IgD-negative memory B cell (primary cell): ENCODE results near the gene CRYM. TPM values are rescaled to one million over a fixed set of nuclear protein-coding genes. Genes with fewer than 3 reads are reported as not detected.
"Not testable (repeated sequence)": the region's sequence is repeated elsewhere in the genome, so short reads cannot be mapped to it uniquely, and the experiment has no call there.

Experiments used
- H3K27ac Mint-ChIP-seq, 3 donors: one replicate each; pipeline ENCODE4 v1.8.0; 2020 to 2022; ENCODE audit warnings: mild to moderate bottlenecking in 3 of 3, mixed read lengths in 3 of 3, moderate library complexity in 1 of 3
- H3K27me3 Mint-ChIP-seq: one replicate; pipeline ENCODE4 v1.8.0; 2021; ENCODE audit warnings: mixed read lengths
- H3K36me3 Mint-ChIP-seq: one replicate; pipeline ENCODE4 v1.8.0; 2020; ENCODE audit warnings: mild to moderate bottlenecking, mixed read lengths
- H3K4me1 Mint-ChIP-seq, 3 donors: one replicate each; pipeline ENCODE4 v1.8.0; 2020 to 2022; ENCODE audit warnings: mixed read lengths in 3 of 3, mild to moderate bottlenecking in 1 of 3
- H3K4me3 Mint-ChIP-seq, 4 donors: one replicate each; pipeline ENCODE4 v1.8.0; 2020 to 2022; ENCODE audit warnings: mild to moderate bottlenecking in 4 of 4, mixed read lengths in 4 of 4, moderate library complexity in 3 of 4
- H3K9me3 Mint-ChIP-seq, 3 donors: one replicate each; pipeline ENCODE4 v1.8.0; 2020 to 2021; ENCODE audit warnings: mixed read lengths in 3 of 3, mild to moderate bottlenecking in 1 of 3
- polyA plus RNA-seq: library from polyadenylated mRNA; unstranded; fragments of 300-500 nt; fragmentation: Illumina TruSeq; gene quantifications from one replicate; pipeline ENCODE4 v1.2.3, GENCODE V29; 2021

CRYM gene
- polyA plus RNA-seq, 1 donor from 2014 or later = not detected

DNA sequence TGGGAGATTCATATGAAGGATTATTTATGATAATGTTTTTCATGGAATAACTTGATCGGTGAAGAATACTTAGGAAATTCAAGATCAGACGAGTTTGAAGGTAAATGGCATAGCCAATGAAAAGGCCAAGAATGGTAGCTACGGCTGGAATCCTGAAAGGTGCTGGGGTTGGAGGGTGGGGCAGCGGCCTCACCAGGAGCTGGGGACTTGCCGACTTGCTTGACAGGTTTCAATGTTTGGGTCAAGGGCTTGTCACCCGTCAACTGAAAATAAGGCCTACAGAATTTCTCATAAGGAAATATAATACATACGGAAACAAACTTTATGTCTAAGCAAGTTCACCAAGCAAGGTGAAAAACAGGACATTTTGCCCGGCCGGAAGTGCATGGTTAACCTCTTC, 9.9 kb downstream of the CRYM start:
- H3K4me3 Mint-ChIP-seq = no peak overlapping the region
- peaks cover 23 to 33% (median 27%) of the 10 kb centered on the region in 3 donors for H3K4me1 Mint-ChIP-seq
- H3K36me3 Mint-ChIP-seq = no peaks in the 10 kb centered on the region
- no peak overlapping the region for H3K27ac Mint-ChIP-seq
- peaks cover 20% of the 10 kb centered on the region for H3K27me3 Mint-ChIP-seq
- H3K9me3 Mint-ChIP-seq = no peaks in the 10 kb centered on the region

DNA sequence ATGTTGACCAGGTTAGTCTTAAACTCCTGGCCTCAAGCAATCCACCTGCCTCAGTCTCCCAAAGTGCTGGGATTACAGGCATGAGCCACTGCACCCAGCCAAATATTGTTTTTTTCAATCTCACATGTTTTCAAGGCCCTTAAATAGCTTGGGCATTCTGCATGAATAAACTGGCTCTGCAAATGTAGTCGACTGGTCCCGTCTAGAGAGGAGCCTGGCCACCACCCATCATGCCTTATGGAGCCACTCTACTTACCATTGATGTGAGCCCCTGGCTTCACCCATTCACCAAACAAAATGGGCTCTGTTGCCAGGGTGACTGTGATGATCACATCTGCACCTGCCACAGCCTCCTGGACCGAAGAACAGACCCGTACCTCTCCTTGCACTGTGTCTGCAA, 10.8 kb downstream of the CRYM start:
- H3K4me1 Mint-ChIP-seq = peaks cover 23 to 39% (median 31%) of the 10 kb centered on the region in 3 donors

DNA sequence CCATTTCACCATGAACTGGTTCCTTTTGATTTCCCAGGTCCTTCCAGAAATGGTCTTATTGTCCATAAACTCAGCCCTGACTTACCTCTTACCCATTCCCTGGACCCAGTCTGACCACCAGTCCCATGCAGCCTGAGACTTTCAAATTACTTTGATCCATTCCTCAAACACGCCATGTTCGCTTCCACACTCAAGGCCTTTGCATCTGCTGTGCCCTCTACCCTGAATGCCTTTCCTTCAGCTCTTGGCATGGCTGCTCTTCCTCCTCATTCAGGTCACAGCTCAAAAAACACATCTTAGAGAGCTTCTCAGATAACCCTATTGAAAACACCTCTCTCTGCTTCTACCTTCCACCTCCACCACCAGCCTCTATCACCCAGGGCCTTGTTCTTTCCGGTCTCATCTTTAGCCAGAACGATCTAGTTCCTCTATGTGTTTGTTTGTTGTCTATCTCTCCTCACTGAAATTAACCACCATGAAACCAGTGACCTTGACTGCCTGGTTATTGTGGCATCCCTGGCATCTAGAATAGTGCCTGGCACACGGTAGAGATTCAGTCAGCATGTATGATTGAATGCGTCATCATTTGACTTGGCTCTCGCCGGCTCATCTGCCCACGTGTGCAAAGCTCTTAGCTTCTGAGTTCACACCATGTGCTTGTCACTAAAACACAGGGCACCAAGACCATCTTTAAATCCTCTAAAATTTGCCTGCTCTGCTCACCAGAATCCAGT, 12.8 kb downstream of the CRYM start:
- Mint-ChIP-seq H3K27me3 (peaks cover 13% of the 10 kb centered on the region), H3K4me1 (peaks cover 20 to 39% (median 31%) of the 10 kb centered on the region in 3 donors), H3K27ac (peak overlapping the region; percentile 2 to 68 (median 15)), H3K4me3 (peak overlapping the region in 1 of 4 donors; percentile 1), H3K9me3 (no peaks in the 10 kb centered on the region), H3K36me3 (no peaks in the 10 kb centered on the region)

More for the DNA sequence above, 10.8 kb downstream of the CRYM start:
- no peak overlapping the region for H3K27ac Mint-ChIP-seq
- no peak overlapping the region for H3K4me3 Mint-ChIP-seq
- H3K27me3 Mint-ChIP-seq = peaks cover 16% of the 10 kb centered on the region
- no peaks in the 10 kb centered on the region for H3K36me3 Mint-ChIP-seq
- no peaks in the 10 kb centered on the region for H3K9me3 Mint-ChIP-seq

DNA sequence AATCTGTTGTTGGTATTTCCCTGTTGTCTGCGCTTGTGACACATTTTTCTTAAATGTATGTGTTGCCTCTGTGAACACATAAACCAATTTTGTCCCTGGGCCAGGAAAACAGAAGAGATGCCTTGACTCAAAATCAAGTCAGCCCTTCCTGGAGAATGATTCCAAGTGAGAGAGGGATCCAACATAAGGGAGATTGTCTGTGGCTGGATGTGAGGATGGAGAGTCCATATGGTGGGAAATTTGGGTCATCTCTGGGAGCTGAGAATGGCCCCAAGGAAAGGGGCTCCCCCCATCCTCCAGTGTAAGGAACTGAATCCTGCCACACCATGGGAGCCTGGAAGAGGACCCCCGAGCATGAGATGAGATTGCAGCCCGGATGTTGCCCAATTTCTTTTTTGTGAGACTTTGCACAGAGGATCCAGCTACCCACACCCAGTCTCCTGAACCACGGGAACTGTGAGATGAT, 13.5 kb downstream of the CRYM start:
- Mint-ChIP-seq H3K36me3 (no peaks in the 10 kb centered on the region), H3K27ac (no peak overlapping the region), H3K9me3 (no peaks in the 10 kb centered on the region), H3K4me3 (peak overlapping the region in 1 of 4 donors; percentile 2), H3K27me3 (peaks cover 13% of the 10 kb centered on the region), H3K4me1 (peaks cover 20 to 39% (median 31%) of the 10 kb centered on the region in 3 donors)

DNA sequence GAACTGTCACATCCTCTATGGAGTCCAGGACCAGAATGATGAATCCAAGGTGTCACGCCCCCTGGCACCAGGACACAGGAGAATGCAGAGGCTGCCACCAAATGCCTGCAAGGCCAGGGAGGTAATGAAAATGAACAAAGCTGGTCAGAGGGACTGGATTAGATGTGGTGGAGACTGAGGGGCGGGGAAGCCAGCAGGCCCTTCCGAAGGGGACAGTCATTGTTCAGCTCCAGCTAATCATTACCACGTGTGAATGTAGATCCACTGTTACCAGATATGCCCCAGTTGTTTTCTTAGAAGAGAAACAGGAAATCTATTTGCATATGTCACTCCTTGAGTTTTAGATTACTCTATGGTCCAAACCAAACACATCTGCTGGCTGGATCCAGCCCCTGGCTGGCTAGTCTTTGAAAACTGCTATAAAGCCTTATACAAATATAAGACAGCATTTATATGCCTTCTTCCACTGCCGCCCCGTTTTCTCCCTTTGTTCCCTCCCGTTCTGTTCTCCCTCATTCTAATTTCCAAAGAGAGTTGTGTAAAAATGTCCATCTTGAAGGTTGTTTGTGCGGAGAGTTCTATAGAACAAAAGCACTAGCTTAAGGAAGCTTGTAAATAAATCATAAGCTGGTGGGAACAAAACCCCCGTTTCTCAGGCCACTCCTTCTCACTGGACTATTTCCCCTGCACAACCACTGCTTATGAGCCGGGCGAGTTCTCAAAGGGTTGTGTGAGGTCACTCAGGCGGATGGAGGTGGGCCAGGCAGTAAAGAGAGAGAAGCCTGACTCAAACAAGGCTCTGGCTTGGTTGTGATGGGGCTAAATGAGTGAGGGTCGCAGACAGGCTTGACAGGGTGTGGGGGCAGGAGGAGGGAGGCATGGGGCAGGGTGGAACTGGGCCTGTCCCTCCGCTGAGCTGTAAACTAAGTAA, 14.2 kb downstream of the CRYM start:
- no peaks in the 10 kb centered on the region for H3K36me3 Mint-ChIP-seq
- H3K4me3 Mint-ChIP-seq = peak overlapping the region in 3 of 4 donors; percentile 22 to 89 (median 61)
- H3K27ac Mint-ChIP-seq = peak overlapping the region; percentile 5 to 65 (median 8)
- peaks cover 20 to 39% (median 28%) of the 10 kb centered on the region in 3 donors for H3K4me1 Mint-ChIP-seq
- H3K27me3 Mint-ChIP-seq = peaks cover 13% of the 10 kb centered on the region
- no peaks in the 10 kb centered on the region for H3K9me3 Mint-ChIP-seq

DNA sequence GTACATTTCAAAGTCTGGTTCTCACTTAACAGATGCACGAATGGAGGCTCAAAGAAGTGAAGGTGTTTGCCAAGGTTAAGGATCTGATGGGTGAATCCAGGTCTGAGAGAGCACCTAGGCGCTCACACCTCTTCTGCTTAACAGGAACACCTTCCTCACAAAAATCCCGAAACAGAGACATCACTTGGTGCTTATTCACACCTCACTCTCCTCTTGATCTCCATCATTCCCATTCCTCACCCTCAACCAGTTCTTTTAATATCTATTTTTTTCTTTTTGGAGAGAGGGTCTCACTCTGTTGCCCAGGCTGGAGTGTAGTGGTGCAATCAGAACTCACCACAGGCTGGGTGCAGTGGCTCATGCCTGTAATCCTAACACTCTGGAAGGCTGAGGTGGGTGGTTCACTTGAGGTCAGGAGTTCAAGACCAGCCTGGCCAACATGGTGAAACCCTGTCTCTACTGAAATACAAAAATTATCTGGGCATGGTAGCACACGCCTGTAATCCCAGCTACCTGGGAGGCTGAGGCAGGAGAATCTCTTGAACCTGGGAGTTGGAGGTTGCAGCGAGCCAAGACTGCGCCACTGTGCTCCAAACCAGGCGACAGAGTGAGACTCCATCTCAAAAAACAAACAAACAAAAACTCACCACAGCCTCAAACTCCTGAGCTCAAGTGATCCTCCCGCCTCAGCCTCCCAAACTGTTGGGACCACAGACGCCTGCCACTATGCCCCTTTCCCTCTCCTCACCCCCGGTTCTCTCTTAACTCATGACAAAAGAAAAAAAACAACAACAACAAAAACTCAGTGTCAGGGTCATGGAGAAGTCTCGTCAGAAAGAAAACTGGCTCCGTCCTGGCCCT, 15.1 kb downstream of the CRYM start:
- Mint-ChIP-seq H3K27me3 (peaks cover 10% of the 10 kb centered on the region), H3K9me3 (no peaks in the 10 kb centered on the region), H3K4me3 (peak overlapping the region in 2 of 4 donors; percentile 61 to 89), H3K36me3 (no peaks in the 10 kb centered on the region), H3K27ac (peak overlapping the region in 2 of 3 donors; percentile 5 to 8), H3K4me1 (peaks cover 15 to 32% (median 28%) of the 10 kb centered on the region in 3 donors)

DNA sequence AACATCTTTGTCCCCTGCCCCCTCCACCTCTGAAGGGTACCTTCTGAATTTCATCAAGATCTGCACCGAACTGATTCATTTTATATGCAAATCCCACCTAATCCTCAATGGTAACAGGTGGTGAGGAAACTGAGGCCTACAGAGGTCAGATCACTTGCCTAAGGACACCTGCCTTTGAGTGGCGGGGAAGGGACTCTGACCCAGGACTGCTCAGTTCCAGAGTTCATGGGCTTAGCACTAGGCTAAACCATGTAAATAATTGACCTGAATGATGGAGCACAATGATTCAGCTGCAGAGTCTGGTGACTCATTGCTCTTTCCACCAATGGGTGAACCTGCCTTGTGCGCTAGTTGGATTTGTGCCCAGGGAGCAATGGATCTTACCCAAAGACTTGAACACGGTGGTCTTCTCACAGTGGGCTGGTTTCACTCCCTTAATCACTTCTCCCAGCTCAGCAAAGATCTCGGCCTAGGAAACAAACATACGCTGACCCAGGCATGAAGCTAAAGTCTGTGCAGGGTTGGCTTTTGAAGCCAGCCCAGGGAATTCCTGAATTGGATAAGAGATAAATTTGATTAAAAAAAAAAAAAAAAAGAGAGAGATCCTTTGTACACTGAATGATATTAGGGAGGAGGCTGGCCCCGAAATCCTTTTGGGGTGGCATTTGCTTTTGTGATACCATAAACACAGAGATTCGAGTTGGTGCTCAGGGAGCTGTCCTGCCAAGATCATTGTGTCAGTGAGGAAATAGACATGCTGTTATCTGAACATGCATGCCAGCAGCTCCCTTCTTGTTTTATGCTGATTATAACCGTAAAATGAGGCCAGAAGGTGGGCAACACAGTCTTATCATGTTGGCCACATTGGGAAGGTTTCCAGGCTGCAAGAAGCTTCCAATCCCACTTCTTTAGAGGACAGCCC, 17.0 kb downstream of the CRYM start:
- Mint-ChIP-seq H3K9me3 (no peaks in the 10 kb centered on the region), H3K4me1 (peaks cover 15 to 31% (median 28%) of the 10 kb centered on the region in 3 donors), H3K4me3 (no peak overlapping the region), H3K27me3 (peaks cover 14% of the 10 kb centered on the region), H3K36me3 (no peaks in the 10 kb centered on the region), H3K27ac (no peak overlapping the region)

DNA sequence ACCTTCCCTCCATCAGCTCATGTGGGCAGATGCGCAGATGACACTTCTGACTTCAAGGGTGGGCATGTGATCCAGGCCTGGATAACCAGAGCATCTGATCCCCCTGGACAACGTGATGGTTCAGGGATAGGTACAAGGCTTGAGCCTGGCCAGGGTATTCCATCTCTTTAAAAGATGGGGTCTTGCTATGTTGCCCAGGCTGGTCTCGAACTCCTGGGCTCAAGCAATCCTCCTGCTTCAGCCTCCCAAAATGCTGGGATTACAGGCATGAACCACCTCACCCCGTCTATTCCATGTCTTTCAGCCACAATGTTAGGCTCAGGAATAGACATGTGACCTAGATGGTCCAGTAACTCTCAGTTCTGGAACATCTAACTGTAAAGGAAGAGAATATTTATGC, 20.8 kb downstream of the CRYM start:
- H3K4me3 Mint-ChIP-seq = no peak overlapping the region
- no peaks in the 10 kb centered on the region for H3K36me3 Mint-ChIP-seq
- H3K4me1 Mint-ChIP-seq = peaks cover 1 to 3% (median 2%) of the 10 kb centered on the region in 3 donors
- no peaks in the 10 kb centered on the region for H3K9me3 Mint-ChIP-seq
- H3K27me3 Mint-ChIP-seq = peaks cover 10% of the 10 kb centered on the region
- no peak overlapping the region for H3K27ac Mint-ChIP-seq

DNA sequence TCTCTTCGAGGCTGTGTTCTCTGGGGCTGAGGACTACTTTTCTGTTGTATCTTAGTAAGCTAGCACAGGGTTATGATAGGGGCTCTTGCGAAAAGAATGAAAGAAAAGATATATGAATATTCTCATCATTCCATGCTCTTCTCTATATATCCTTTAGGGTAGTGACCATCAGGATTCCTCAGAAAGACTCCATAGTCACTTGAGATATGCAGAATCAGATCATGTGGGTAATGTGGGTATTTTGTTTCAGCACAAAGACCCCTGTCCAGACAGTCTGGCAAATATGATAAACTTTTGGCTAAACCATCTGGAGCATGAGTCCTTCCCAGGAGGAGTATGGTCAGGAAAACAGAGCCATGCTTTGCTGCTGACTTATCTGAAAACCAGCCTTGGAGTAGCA, 21.5 kb downstream of the CRYM start:
- peaks cover 10% of the 10 kb centered on the region for H3K27me3 Mint-ChIP-seq
- H3K27ac Mint-ChIP-seq = no peak overlapping the region
- no peak overlapping the region for H3K4me3 Mint-ChIP-seq
- H3K4me1 Mint-ChIP-seq = peaks cover 1 to 3% (median 2%) of the 10 kb centered on the region in 3 donors
- H3K36me3 Mint-ChIP-seq = no peaks in the 10 kb centered on the region
- H3K9me3 Mint-ChIP-seq = no peaks in the 10 kb centered on the region

DNA sequence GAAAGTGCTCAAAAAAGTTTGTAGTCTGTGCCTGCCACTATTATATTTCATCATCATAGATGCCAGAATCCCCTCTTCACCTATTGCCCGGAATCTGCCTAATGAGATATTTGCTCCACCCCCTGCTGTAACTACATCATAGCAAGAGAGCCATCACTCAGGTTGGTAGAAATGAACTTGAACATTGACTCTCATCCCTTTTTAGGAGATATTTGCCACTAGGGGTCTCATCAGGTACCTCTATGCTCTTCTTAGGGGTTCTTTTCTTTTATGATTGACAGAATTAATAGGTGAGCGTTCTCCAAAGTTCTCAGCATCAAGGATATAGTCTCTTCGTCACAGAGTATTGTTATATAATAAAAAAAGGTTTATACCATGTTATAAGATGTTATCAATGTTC, 24.6 kb downstream of the CRYM start:
- H3K4me3 Mint-ChIP-seq = no peak overlapping the region

DNA sequence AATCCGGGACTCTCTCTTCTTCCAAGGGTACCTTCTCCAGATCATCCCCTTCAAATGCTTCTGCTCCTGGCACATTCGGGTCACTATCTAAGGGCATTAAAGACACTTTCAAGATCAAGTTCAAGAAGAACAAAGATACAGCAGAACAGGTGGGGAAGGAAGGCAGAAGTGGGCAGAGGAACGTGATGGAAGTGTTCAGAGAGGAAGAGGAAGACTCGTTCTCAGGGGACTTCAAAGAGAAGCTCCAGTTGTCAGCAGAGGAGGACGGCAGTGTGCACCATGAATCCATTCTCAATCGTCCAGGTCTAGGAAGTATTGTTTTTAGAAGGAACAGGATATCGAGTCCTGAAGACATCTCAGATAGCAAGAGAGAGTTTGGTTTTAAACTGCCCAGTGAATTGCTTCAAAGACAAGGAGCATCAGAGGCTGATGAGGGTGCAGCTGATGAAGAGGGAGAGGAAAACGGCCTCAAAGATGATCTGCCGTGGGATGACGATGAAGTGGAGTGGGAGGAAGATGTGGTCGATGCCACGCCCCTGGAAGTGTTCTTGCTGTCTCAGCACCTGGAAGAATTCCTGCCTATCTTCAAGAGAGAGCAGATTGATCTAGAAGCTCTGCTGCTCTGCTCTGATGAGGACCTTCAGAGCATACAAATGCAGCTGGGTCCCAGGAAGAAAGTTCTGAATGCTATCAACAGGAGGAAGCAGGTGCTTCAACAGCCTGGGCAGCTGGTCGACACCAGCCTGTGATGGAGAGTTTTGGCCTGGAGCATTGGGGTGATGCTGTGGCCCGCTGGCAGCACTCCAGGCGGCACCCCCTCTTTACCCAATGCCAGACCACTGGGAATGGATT, 27.8 kb downstream of the CRYM start:
- peaks cover 10% of the 10 kb centered on the region for H3K27me3 Mint-ChIP-seq
- no peak overlapping the region for H3K4me3 Mint-ChIP-seq
- peaks cover 6 to 10% (median 9%) of the 10 kb centered on the region in 3 donors for H3K4me1 Mint-ChIP-seq
- H3K9me3 Mint-ChIP-seq = no peaks in the 10 kb centered on the region
- no peak overlapping the region for H3K27ac Mint-ChIP-seq
- H3K36me3 Mint-ChIP-seq = no peaks in the 10 kb centered on the region

More for the DNA sequence above, 24.6 kb downstream of the CRYM start:
- H3K36me3 Mint-ChIP-seq = no peaks in the 10 kb centered on the region
- no peaks in the 10 kb centered on the region for H3K9me3 Mint-ChIP-seq
- peaks cover 6 to 10% (median 9%) of the 10 kb centered on the region in 3 donors for H3K4me1 Mint-ChIP-seq
- H3K27me3 Mint-ChIP-seq = peaks cover 18% of the 10 kb centered on the region
- no peak overlapping the region for H3K27ac Mint-ChIP-seq

DNA sequence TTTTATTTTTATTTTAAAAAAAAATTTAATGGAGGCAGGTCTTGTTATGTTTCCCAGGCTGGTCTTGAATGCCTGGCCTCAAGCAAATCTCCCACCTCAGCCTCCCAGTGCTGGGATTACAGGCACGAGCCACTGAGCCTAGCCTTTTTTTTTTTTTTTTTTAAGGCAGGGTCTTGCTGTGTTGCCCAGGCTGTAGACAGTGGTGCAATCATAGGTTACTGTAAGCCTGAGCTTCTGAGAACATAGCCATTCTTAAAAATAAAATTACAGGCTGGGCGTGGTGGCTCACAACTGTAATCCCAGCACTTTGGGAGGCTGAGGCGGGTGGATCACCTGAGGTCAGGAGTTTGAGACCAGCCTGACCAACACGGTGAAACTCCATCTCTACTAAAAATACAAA, 29.9 kb downstream of the CRYM start:
- H3K36me3 Mint-ChIP-seq, H3K9me3 Mint-ChIP-seq, H3K27ac Mint-ChIP-seq, H3K4me1 Mint-ChIP-seq, H3K4me3 Mint-ChIP-seq: not testable (repeated sequence)
- peaks cover 11% of the 10 kb centered on the region for H3K27me3 Mint-ChIP-seq
